T-helper 2 cell (primary cell): ENCODE results near the gene SPAG8.

Experiments
- DNase-seq, 5 experiments: peaks; one replicate each; pipeline versions ENCODE4 v3.0.0 to v3.0.0-alpha.2; 2012 to 2022

The SPAG8 gene

DNA sequence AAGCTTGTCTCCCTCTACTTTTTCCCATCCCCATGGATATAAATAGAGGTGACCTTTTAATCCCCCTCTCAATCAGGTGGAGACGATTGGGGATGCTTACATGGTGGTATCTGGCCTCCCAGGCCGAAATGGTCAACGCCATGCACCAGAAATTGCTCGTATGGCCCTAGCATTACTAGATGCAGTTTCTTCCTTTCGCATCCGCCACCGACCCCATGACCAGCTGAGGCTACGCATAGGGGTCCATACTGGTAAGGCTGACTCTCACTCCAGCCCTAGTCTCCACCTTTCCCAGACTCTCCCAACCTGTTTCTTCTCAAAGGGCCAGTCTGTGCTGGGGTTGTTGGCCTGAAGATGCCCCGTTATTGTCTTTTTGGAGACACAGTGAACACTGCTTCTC, 3.6 kb downstream of the SPAG8 start:
- no peak for DNase-seq

DNA sequence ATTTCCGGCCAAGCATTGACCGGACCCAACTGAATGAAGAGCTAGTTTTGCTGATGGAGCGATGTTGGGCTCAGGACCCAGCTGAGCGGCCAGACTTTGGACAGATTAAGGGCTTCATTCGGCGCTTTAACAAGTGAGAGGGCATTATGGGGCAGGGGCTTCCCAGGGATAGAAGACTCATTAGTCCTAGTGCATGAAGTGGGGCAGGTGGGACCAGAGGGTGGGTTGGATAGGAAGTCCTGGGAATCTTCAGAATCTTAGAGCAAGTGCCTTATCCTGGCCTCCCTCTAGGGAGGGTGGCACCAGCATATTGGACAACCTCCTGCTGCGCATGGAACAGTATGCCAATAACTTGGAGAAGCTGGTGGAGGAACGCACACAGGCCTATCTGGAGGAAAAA, 6.0 kb downstream of the SPAG8 start:
- DNase-seq: no peak

GRCh38 chr9:35801328-35802128, 10.5 kb downstream of the SPAG8 start:
- DNase-seq: no peak

GRCh38 chr9:35800530-35800929, 11.5 kb downstream of the SPAG8 start:
- DNase-seq: no peak

- peak in 2 of 5 experiments; percentile 26 to 45 for DNase-seq
Measured at GRCh38 chr9:35798658-35799374, 13.2 kb downstream of the SPAG8 start.

GRCh38 chr9:35797311-35798109, 14.6 kb downstream of the SPAG8 start:
- no peak for DNase-seq

DNA sequence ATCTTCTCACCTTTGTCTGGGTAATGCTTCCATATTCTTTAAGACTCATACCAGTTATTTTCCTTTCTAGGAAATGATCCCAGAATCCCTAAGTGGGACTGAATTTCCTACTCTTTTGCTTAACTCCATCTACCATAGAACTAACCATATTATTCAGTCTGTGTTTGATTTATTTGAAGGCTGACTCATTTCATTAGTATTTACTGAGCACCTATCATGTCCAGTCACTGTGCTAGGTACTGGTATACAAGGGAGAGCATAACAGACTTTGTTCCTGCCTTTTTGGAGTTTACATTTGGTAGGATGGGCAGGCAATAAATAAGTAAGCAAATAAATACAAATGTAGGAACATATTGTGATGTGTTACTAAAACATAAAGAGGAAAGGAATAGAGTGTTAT, 16.4 kb downstream of the SPAG8 start:
- no peak for DNase-seq

DNA sequence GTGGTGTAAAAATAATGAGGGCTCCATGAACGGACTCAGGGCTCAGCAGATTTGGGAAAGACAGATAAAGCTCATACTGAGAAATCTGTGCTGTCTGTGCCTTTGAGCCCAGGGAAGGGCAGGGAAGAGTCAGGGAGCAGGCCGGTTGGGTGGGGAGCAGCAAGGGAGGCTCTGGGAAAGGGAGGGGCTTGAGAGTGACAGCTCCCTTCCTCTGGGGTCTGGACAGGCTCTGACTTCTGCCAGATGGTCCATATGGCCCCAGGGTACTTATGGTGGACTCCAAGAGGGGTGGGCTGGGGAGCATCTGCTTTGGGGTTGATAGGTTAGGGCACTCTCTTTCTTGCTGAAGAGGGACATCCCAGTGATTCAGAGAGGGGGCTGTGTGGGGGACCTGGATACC, 18.6 kb downstream of the SPAG8 start:
- no peak for DNase-seq

DNA sequence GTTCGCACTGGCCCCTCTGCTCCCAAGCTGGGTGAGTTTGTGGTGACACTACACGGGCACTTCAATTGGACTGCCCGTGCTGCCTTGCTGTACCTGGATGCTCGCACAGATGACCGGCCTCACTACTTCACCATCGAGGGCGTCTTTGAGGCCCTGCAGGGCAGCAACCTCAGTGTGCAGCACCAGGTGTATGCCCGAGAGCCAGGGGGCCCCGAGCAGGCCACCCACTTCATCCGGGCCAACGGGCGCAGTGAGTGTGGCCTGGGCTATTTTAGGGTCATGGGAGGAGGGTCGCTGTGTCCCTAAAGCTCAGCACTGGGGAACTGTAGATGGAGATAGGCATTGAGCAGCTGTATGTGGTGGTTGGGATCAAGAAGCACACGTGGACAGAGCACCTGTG, 19.2 kb downstream of the SPAG8 start:
- DNase-seq: no peak

DNA sequence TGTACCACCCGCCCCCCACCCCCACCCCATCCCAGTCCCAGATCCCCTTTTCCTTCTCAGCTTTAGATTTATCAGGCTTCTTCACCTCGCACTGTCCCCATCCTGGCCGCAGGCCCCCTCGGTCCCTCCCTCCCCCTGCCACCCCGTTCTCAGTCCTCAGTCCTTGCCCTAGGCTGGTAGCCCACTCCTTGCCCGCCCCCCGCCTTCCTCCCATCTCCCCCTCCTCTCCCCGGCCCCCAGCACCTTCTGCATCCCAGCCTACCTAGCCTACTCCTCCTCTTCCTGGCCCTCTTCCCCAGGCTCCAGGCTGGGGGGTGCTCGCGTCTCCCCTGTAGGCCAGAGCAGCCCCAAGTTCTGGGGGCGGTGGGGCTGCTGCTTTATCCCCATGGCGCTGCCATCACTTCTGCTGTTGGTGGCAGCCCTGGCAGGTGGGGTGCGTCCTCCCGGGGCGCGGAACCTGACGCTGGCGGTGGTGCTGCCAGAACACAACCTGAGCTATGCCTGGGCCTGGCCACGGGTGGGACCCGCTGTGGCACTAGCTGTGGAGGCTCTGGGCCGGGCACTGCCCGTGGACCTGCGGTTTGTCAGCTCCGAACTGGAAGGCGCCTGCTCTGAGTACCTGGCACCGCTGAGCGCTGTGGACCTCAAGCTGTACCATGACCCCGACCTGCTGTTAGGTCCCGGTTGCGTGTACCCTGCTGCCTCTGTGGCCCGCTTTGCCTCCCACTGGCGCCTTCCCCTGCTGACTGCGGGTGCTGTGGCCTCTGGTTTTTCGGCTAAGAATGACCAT, 19.8 kb downstream of the SPAG8 start:
- DNase-seq: no peak

DNA sequence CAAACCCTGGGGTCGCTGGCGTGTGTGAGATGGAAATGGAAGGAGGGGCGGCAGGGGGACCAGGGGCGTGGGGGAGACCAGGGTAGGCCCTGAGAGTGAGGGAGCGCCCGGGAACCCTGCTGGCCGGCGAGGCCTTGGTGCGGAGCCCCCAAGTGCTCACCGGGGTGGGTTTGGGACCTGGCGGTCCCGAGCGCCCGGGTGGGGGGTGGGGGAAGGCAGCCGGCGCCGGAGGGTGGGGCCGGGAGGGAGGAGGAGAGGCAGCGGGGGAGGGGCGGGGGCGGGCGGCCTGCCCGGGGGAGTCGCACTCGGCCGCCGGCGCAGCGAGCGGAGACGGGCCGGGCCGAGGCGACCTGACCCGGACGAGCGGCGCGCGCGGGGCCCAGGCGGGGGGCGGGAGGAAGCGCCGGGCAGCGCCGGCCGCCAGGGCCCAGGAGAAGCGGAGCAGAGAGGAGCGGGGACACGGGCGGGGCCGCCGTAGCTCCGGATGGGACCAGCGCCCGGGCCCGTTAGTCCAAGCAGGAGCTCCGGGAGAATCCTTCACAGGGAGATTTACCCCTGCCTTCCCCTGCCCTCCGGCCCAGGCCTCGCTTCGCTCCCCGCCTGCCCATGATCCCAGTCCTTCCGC, 20.7 kb downstream of the SPAG8 start, which contains the start of gene NPR2:
Gene NPR2, plus strand, starts transcription at position 295 of the 625 bp plus-strand sequence. CDS start 818 bp downstream, outside the sequence.
- DNase-seq: no peak

DNA sequence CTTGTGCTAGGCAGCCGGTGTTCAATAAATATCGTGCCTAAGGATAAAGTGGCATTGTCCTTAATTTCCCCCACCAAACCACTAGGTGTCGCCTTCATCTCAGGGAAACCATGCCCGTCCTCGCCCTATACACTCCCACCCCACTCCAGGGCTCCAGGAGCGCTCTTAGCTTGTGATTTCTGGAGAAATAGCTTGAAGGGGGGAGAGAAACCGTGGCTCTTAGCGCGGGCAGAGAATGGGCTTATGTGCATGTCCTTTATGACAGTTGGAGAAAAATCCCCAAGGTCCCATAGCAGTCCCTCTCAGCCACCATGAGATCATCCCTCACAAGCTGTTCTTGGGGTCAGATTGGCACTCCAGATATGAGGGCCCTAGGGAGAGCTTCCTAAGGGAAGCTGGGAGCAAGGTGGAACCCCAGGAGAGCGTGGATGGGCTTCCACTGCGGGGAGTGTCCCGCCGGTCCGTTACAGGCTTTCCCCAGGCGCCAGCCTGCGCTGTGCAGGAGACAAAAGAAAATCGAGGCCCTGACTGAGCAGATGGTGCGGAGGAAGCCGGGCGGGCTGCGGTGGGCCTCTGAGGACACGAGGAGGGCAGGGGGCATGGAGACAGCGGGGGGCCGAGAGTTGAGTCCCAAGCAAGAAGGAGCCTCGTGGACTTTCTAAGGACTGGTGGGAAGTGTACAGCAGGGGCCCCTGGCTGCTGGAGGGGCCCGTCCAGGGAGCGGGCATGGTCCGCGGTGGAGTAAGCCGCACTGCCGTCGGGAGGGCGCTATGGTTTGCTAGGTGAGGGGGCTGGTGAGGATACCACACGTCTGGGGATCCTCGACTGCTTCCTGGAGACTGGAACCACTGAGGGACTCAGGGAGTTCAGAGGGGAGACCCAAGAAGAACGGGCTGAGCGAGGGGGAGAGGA, 21.4 kb downstream of the SPAG8 start:
- DNase-seq: peak in 4 of 5 experiments; percentile 15 to 66 (median 38)

DNA sequence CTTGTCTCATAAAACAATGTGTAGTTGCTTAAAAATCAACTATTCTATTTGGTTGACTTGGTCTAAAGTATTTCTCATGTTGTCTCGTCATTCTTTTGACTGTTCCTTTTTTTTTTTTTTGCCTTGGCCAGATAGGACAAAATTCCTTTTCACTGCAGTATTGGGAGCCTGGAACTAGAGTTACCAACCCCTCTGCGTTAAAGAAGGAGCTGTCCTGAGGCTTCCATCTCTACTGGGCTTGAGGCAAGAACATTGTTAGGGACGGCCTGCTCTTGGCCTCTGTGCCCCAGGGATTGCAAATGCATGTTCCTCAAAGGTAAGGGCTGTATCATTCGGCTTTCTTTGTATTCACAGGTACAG, 22.1 kb downstream of the SPAG8 start:
- no peak for DNase-seq

DNA sequence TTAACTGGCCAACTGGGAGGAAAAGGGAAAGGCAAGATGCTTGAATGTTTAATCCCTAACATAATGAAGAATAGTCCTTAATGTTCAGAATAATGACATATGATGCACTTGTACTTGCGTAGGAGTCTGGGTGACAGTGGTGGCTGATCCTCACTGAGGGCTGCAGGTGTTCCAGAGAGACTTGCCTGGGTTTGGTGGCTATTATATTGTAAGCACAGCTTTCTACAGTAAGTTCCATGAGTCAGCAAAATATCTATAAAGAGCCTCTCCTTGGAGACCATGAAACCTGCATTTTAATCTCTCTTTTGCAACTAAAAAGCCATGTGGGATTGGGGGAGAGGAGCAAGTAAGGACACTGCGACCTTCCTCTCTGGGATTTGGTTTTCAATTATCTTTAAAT, 22.5 kb downstream of the SPAG8 start:
- no peak for DNase-seq

DNA sequence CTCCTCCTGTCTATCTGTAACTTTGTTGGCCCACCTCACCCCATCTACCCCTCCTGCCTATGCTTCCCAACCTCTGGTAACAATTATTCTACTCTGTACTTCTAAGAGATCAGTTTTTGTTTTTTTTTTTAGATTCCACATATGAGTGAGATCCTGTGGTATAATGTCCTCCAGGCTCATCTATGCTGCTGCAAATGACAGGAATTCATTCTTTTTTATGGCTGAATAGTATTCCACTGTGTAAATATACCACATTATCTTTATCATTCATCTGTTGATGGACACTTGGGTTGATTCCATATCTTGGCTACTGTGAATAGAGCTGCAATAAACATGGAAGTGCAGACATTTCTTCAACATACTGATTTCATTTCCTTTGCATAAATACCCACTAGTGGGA, 28.6 kb downstream of the SPAG8 start:
- no peak for DNase-seq

GRCh38 chr9:35781066-35781465, 31.0 kb downstream of the SPAG8 start:
- no peak for DNase-seq

DNA sequence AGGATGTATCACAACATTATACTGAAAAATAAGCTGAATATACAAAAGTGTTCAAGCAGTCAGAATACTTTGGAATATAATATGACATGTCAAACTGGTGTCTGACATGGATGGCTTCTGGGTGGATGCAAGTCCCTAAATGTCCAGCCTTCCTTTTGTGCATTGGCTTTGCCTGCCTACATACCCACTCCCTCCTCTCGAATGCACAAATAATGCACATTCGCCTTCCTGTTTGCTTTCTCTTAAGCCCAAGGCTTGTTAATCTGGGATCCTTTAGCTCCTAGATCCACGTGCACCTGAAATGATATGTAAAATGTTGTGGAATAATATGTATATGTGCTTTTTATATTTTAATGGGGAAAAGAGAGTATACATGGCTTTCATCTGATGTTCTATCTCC, 33.6 kb downstream of the SPAG8 start:
- no peak for DNase-seq

DNA sequence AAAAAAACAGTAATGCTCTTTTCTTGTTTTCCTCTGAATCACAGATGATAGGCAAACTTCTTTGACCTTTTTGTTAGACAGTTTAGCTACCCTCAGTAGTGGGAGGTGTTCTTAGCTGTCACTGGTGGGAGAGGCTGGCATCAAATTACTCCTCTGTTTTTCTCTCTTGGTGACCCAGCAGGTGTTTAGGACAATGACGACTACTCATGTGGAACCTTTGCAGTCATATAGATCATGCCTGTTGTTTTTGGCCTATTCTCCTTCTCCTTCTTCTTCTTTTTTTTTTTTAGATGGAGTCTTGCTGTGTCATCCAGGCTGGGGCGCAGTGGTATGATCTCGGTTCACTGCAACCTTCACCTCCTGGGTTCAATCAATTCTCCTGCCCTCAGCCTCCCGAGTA, 36.0 kb downstream of the SPAG8 start:
- no peak for DNase-seq

DNA sequence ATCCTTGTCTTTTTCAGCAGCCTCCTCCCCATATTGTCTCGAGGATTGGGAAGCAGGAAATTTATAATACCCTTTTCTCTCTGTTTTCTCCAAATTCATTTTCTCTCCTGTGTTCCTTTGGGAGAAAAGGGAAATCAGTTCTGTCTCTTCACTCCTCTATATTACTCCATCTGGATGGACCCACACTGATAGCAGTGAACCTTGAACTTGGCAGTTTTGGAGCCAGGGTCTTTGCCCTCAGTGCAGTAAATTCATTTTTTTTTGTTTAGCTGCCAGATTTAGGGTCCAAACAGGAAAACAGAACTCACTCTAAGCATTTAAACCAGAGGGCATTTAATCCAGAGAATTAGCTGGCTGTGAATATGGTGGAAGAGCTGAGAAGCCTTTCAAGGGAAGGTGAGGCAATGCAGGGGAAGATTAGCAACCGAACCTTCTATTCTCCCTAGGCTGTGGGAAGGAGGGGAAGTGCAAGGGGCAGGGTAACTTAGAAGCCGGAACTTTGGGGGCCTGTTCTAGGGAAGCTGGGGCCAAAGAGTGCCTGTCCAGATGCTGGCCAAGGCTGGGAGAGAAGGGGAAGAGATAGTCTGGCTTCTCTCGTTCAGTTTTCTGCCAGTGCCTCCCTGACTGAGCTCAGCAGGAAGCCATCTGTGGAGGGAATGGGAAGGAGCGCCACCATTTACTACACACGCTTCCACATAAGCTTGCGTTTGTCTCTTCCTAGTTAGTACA, 37.0 kb downstream of the SPAG8 start:
- no peak for DNase-seq

- no peak for DNase-seq
Measured at GRCh38 chr9:35771943-35772342, 40.1 kb downstream of the SPAG8 start.
